GM23248 (cell line): ENCODE results near the gene PALD1. TPM values are rescaled to one million over a fixed set of nuclear protein-coding genes. Genes with fewer than 3 reads are reported as not detected.

Source experiments
- DNase-seq: peaks from one replicate; pipeline ENCODE4 v3.0.0-alpha.2; 2015
- H2AFZ ChIP-seq: fragments of 200-600 bp; sonication (generic); 2 replicates; pipeline ENCODE4 v1.6.1; 2016; ENCODE audit warnings: antibody characterized with exemption
- H3F3A ChIP-seq: fragments of 200-600 bp; sonication (generic); 2 replicates; pipeline ENCODE4 v1.6.1; 2016; ENCODE audit warnings: mild to moderate bottlenecking, antibody characterized with exemption, mixed run types; ENCODE audit not compliant: insufficient read depth
- H3K27ac ChIP-seq: fragments of 200-600 bp; sonication (generic); 2 replicates; pipeline ENCODE4 v1.5.1; 2016; ENCODE audit warnings: mild to moderate bottlenecking
- H3K27me3 ChIP-seq: fragments of 200-600 bp; sonication (generic); replicated peaks from 2 replicates; pipeline ENCODE4 v1.6.1; 2016; ENCODE audit warnings: mild to moderate bottlenecking; ENCODE audit not compliant: insufficient read depth
- H3K36me3 ChIP-seq: fragments of 200-600 bp; sonication (generic); 2 replicates; pipeline ENCODE4 v1.6.1; 2016; ENCODE audit warnings: low read depth, mild to moderate bottlenecking
- H3K4me1 ChIP-seq: fragments of 200-600 bp; sonication (generic); 2 replicates; pipeline ENCODE4 v1.6.1; 2016; ENCODE audit warnings: mild to moderate bottlenecking; ENCODE audit not compliant: insufficient read depth
- H3K4me2 ChIP-seq: fragments of 200-600 bp; sonication (generic); one replicate; pipeline ENCODE4 v1.6.1; 2016; ENCODE audit warnings: mild to moderate bottlenecking; ENCODE audit not compliant: unreplicated experiment
- H3K4me3 ChIP-seq: fragments of 200-600 bp; sonication (generic); 2 replicates; pipeline ENCODE4 v1.5.1; 2016; ENCODE audit warnings: mild to moderate bottlenecking
- H3K79me2 ChIP-seq: fragments of 200-600 bp; sonication (generic); 2 replicates; pipeline ENCODE4 v1.6.1; 2016; ENCODE audit warnings: mild to moderate bottlenecking; ENCODE audit not compliant: insufficient read depth
- H3K9ac ChIP-seq: fragments of 200-600 bp; sonication (generic); 2 replicates; pipeline ENCODE4 v1.6.1; 2016; ENCODE audit warnings: mild to moderate bottlenecking
- H3K9me2 ChIP-seq: fragments of 200-600 bp; sonication (generic); 2 replicates; pipeline ENCODE4 v1.6.1; 2016; ENCODE audit warnings: mixed run types, mild to moderate bottlenecking, moderate library complexity; ENCODE audit not compliant: insufficient read depth
- H3K9me3 ChIP-seq: fragments of 200-600 bp; sonication (generic); one replicate; pipeline ENCODE4 v1.6.1; 2017; ENCODE audit warnings: low read depth
- H4K20me1 ChIP-seq: fragments of 200-600 bp; sonication (generic); 2 replicates; pipeline ENCODE4 v1.6.0; 2016; ENCODE audit not compliant: insufficient read depth
- EZH2 ChIP-seq: fragments of 200-600 bp; sonication (generic); IDR thresholded peaks from 2 replicates; pipeline ENCODE4 v1.6.1; 2018; ENCODE audit warnings: antibody characterized with exemption, mild to moderate bottlenecking; ENCODE audit not compliant: insufficient read depth, poor library complexity, severe bottlenecking
- EZH2phosphoT487 ChIP-seq: fragments of 200-600 bp; sonication (generic); IDR thresholded peaks from 2 replicates; pipeline ENCODE4 v1.6.1; 2018; ENCODE audit warnings: antibody characterized with exemption, moderate library complexity, mild to moderate bottlenecking, low read depth; ENCODE audit not compliant: insufficient read depth
- WGBS, 2 experiments: methylation state at CpG; one replicate each; pipeline ENCODE4 v1.1.6; 2015 to 2017; ENCODE audit warnings: low lambda C conversion rate in 2 of 2, low coverage in 1 of 2; ENCODE audit errors: missing lambda C conversion rate in 2 of 2; 5-methylcytosine and 5-hydroxymethylcytosine counted together
- in situ Hi-C: fragments of 300-500 bp; cut with MboI; formaldehyde crosslinking; loops from 2 replicates; pipeline ENCODE4 v1.15.0; 2020
- polyA plus RNA-seq: library from polyadenylated mRNA; unstranded; fragments of >200 nt; fragmentation: Nextera tagmentation; extraction: Ambion mirVana; gene quantifications from 2 replicates; pipeline ENCODE4 v1.2.1, GENCODE V29; 2016
- total RNA-seq: library from RNA; depleted of rRNA; stranded (reverse); fragments of >200 nt; shearing (Covaris generic); gene quantifications from 2 replicates; pipeline ENCODE4 v1.2.3, GENCODE V29; 2014

The PALD1 gene
- total and polyA plus RNA-seq, 2 experiments from 2014 or later = not detected

- H3K36me3 ChIP-seq = no peaks in the 10 kb centered on the region
- no peak overlapping the region for H3K4me3 ChIP-seq
- no peak for DNase-seq
- H3K9ac ChIP-seq = no peak overlapping the region
- in situ Hi-C loops = no loop called here
- no peak overlapping the region for H3K27ac ChIP-seq
- H3K9me3 ChIP-seq = no peaks in the 10 kb centered on the region
- TF ChIP-seq EZH2 (no peak), EZH2phosphoT487 (no peak)
- H3K4me2 ChIP-seq = no peak overlapping the region
- peaks cover 19% of the 10 kb centered on the region for H3K27me3 ChIP-seq
- no peaks in the 10 kb centered on the region for H3K9me2 ChIP-seq
- H3K4me1 ChIP-seq = no peaks in the 10 kb centered on the region
- no peaks in the 10 kb centered on the region for H4K20me1 ChIP-seq
- H2AFZ ChIP-seq = no peak overlapping the region
- H3K79me2 ChIP-seq = no peaks in the 10 kb centered on the region
- no peaks in the 10 kb centered on the region for H3F3A ChIP-seq
- WGBS, 2 experiments = 85 to 94% methylated on average over 4 of the region's 4 CpGs
Observed at GRCh38 chr10:70499836-70500167, 21.2 kb downstream of the PALD1 start.

- in situ Hi-C loops = no loop called here
- H3K27ac ChIP-seq = no peak overlapping the region
- H3K4me2 ChIP-seq = no peak overlapping the region
- H3K9me2 ChIP-seq = no peaks in the 10 kb centered on the region
- no peaks in the 10 kb centered on the region for H3K9me3 ChIP-seq
- no peak overlapping the region for H3K4me3 ChIP-seq
- no peak overlapping the region for H3K9ac ChIP-seq
- WGBS, 2 experiments = 69% methylated on average over 9 of the region's 9 CpGs
- H3F3A ChIP-seq = no peaks in the 10 kb centered on the region
- no peaks in the 10 kb centered on the region for H3K36me3 ChIP-seq
- TF ChIP-seq EZH2phosphoT487 (no peak), EZH2 (no peak)
- H3K4me1 ChIP-seq = no peaks in the 10 kb centered on the region
- H2AFZ ChIP-seq = no peak overlapping the region
- H4K20me1 ChIP-seq = no peaks in the 10 kb centered on the region
- no peak for DNase-seq
- H3K27me3 ChIP-seq = peaks cover 16% of the 10 kb centered on the region
- no peaks in the 10 kb centered on the region for H3K79me2 ChIP-seq
Observed at GRCh38 chr10:70500368-70500767, 21.8 kb downstream of the PALD1 start.

- DNase-seq = no peak
- H3K27ac ChIP-seq = no peak overlapping the region
- TF ChIP-seq EZH2 (no peak), EZH2phosphoT487 (no peak)
- in situ Hi-C loops = no loop called here
- H3K9me3 ChIP-seq = no peaks in the 10 kb centered on the region
- H3K4me2 ChIP-seq = no peak overlapping the region
- peaks cover 11% of the 10 kb centered on the region; the same call in 1 of the 2 replicates for H3K27me3 ChIP-seq
- H3K4me1 ChIP-seq = no peaks in the 10 kb centered on the region
- WGBS, 2 experiments = 56 to 61% methylated on average over 4 of the region's 4 CpGs
- H3K9ac ChIP-seq = no peak overlapping the region
- no peaks in the 10 kb centered on the region for H3K36me3 ChIP-seq
- no peaks in the 10 kb centered on the region for H3K79me2 ChIP-seq
- no peaks in the 10 kb centered on the region for H4K20me1 ChIP-seq
- no peak overlapping the region for H3K4me3 ChIP-seq
- H3F3A ChIP-seq = no peaks in the 10 kb centered on the region
- H2AFZ ChIP-seq = no peak overlapping the region
- no peaks in the 10 kb centered on the region for H3K9me2 ChIP-seq
Observed at GRCh38 chr10:70500812-70501301, 22.3 kb downstream of the PALD1 start.

- Histone ChIP-seq H3F3A (no peaks in the 10 kb centered on the region), H3K9ac (no peak overlapping the region), H3K27ac (no peak overlapping the region), H3K36me3 (no peaks in the 10 kb centered on the region), H3K4me1 (no peaks in the 10 kb centered on the region), H3K27me3 (0 out of 2 replicates have a peak, but pooled peaks cover 4% of the 10 kb centered on the region), H3K4me3 (no peak overlapping the region), H3K9me3 (no peaks in the 10 kb centered on the region), H3K79me2 (no peaks in the 10 kb centered on the region), H2AFZ (no peak overlapping the region), H4K20me1 (no peaks in the 10 kb centered on the region), H3K4me2 (no peak overlapping the region), H3K9me2 (no peaks in the 10 kb centered on the region)
- no peak for DNase-seq
- no peak for TF ChIP-seq EZH2phosphoT487
- in situ Hi-C loops = no loop called here
- 89 to 90% methylated on average over 3 of the region's 3 CpGs for WGBS, 2 experiments
Observed at GRCh38 chr10:70502406-70502805, 23.8 kb downstream of the PALD1 start.

- H3K4me1 ChIP-seq = no peaks in the 10 kb centered on the region
- H3K4me2 ChIP-seq = no peak overlapping the region
- H3K36me3 ChIP-seq = no peaks in the 10 kb centered on the region
- no peak for DNase-seq
- 0 out of 2 replicates have a peak, but pooled peaks cover 4% of the 10 kb centered on the region for H3K27me3 ChIP-seq
- H3K27ac ChIP-seq = no peak overlapping the region
- WGBS, 2 experiments = 81 to 83% methylated on average over 7 of the region's 7 CpGs
- in situ Hi-C loops = no loop called here
- no peaks in the 10 kb centered on the region for H3K9me2 ChIP-seq
- H3F3A ChIP-seq = no peaks in the 10 kb centered on the region
- no peaks in the 10 kb centered on the region for H3K9me3 ChIP-seq
- H3K9ac ChIP-seq = no peak overlapping the region
- no peak overlapping the region for H2AFZ ChIP-seq
- no peaks in the 10 kb centered on the region for H4K20me1 ChIP-seq
- no peak overlapping the region for H3K4me3 ChIP-seq
- no peak for TF ChIP-seq EZH2phosphoT487
- no peak for TF ChIP-seq EZH2
- H3K79me2 ChIP-seq = no peaks in the 10 kb centered on the region
Observed at GRCh38 chr10:70503776-70504175, 25.2 kb downstream of the PALD1 start.
